Epithelial cell of proximal tubule (primary cell): Measurements from ENCODE around the gene CDC14A. TPM values are rescaled to one million over a fixed set of nuclear protein-coding genes. Genes with fewer than 3 reads are reported as not detected.
"Not testable (repeated sequence)": the region's sequence is repeated elsewhere in the genome, so short reads cannot be mapped to it uniquely, and the experiment has no call there.

Experiments
- DNase-seq: peaks from one replicate; pipeline ENCODE4 v3.0.0-alpha.2; 2011; ENCODE audit warnings: low read depth
- H3K4me3 ChIP-seq: 2 replicates; pipeline ENCODE4 v1.5.1; 2011; ENCODE audit warnings: low read depth, mild to moderate bottlenecking, low read length
- CTCF ChIP-seq: conservative IDR thresholded peaks from 2 replicates; pipeline ENCODE4 v1.5.1; 2012; ENCODE audit warnings: low read depth, mild to moderate bottlenecking, low read length
- total RNA-seq: library from RNA; depleted of rRNA; stranded (reverse); fragments of >200 nt; gene quantifications from 2 replicates; pipeline ENCODE4 v1.2.3, GENCODE V29; 2015

The CDC14A gene
- total RNA-seq, 1 donor from 2014 or later = 7.4 TPM

DNA sequence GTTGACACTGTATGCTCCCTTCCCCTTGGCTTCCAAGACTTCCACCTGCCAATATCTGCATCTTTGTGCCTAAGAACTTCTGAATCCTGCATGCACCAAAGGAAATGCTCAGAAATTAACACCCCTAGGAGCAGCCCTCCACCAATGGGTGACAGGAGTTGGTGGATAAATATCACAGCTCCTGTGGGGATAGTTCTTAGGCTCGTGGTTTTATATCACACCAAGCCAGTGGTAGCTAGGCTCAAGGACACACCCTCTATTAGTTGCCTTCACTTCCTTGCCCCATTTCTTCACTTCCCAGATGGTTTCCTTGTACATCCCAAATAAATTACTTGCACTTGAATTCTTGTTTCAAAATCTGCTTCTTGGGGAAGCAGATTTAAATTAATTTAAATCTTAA is 16.9 kb upstream of the CDC14A start:
- no peak for DNase-seq
- H3K4me3 ChIP-seq = no peak overlapping the region
- TF ChIP-seq CTCF = no peak

DNA sequence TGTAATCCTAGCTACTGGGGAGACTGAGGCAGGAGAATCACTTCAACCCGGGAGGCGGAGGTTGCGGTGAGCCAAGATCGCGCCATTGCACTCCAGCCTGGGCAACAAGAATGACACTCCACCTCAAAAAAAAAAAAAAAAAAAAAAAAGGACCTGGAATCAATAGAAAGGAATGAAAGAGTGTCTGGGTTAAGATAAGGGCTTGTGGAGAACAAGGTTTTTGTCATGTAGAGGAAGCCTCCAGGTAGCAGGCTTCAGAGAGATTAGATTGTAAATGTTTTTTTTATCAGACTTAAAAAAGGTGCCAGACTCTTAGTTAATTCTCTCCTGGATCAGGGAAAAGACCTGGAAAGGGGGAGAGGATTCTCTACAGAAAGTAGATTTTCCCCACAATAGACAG is 14.4 kb upstream of the CDC14A start:
- not testable (repeated sequence) for DNase-seq, H3K4me3 ChIP-seq

DNA sequence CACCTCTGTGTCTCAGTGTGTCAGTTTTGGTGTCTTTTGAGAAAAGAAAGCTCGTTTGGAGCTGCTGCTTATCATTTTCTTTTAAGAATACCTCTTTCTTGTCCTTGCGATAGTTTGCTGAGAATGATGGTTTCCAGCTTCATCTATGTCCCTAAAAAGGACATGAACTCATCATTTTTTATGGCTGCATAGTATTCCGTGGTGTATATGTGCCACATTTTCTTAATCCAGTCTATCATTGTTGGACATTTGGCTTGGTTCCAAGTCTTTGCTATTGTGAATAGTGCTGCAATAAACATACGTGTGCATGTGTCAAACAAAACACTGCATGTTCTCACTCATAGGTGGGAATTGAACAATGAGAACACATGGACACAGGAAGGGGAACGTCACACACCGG is 12.6 kb upstream of the CDC14A start:
- not testable (repeated sequence) for DNase-seq, H3K4me3 ChIP-seq

DNA sequence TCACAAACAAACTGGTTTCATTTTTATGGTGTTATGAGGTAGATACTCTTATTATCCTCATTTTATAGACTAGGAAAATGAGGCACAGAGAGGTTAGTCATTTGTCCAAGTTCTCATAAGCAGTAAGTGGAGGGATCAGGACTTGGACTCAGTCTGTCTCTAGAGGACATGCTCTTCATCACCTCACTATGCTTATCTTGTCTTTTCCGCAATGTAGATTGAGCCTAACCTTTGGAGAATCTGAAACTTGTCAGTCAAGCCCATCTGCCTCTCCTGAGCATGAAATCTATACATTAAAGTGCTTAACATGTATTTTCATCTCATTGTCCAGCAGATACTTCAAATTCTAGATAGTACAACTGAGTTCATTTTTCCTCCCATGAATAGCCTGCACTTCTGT is 11.8 kb upstream of the CDC14A start:
- TF ChIP-seq CTCF = no peak
- DNase-seq = no peak
- no peak overlapping the region for H3K4me3 ChIP-seq

DNA sequence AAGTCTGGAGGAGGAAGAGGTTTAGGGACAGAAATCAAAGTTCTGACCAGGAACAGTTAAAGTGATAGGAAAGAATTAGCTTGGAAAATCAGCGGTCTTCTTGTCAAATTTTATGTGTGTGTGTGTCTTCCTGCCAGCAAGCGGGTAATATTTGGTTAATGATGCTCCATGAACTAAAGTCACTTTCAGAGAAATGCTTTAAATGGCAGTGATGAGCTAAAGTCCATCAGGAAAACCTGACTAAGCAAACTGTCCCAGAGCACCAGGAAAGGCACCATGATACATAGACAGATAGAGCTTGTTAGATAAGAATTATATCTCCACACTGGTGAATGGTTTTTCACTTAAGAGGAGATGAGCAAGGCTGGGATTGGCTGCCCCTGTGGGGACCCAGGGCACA is 10.0 kb upstream of the CDC14A start:
- H3K4me3 ChIP-seq = no peak overlapping the region
- no peak for DNase-seq
- no peak for TF ChIP-seq CTCF

DNA sequence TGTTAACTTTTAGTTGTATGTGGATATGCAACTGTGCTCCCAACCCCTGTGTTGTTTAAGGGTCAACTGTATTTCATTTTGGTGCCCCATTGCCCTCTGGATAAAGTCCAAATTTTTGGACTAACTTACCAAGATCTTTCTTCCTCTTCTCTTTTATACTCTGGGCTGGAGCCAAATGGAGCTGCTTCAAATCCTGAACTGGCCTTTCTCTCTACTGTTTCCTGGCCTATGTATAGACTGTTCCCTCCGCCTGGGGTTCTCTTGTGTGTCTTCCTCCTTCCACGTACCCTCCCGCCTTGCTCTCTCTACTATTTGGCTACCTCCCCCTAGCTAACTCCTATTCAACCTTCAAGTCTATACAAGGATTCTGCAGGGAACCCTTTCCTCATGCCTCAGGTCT is 8.4 kb upstream of the CDC14A start:
- H3K4me3 ChIP-seq = no peak overlapping the region
- DNase-seq = no peak
- TF ChIP-seq CTCF = no peak

DNA sequence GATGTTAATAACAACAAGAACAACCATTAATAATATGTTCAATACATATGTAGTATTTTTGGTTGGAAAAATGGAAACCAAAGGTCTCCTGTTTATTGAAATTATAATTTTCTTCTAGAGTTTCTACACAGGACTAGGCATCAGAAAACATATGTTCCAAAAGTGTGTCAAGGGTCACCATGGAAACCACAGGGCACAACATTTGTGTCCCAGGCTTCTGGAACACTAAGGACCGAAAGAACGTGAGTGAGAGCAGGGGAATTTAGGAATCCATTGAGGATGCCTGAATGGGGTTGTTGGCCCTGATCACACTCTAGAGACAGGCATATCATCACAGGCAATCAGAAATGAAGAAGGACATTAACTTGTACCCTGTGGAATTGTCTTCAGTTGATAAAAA is 7.5 kb upstream of the CDC14A start:
- TF ChIP-seq CTCF = no peak
- no peak overlapping the region for H3K4me3 ChIP-seq
- DNase-seq = no peak

- H3K4me3 ChIP-seq = no peak overlapping the region
- no peak for TF ChIP-seq CTCF
Measured at GRCh38 chr1:100346387-100346786, 5.9 kb upstream of the CDC14A start.

More at GRCh38 chr1:100346387-100346786, 5.9 kb upstream of the CDC14A start:
- DNase-seq = no peak
